ENCODE data around the gene DBF4. TPM values are rescaled to one million over a fixed set of nuclear protein-coding genes. Genes with fewer than 3 reads are reported as not detected.
"Not testable (repeated sequence)": the region's sequence is repeated elsewhere in the genome, so short reads cannot be mapped to it uniquely, and the experiment has no call there.

Gene DBF4
- 61.3 and 70.7 TPM in 2 replicates for total RNA-seq (2014; rRNA removed; shearing (Covaris generic); ENCODE audit: low replicate concordance)

DNA sequence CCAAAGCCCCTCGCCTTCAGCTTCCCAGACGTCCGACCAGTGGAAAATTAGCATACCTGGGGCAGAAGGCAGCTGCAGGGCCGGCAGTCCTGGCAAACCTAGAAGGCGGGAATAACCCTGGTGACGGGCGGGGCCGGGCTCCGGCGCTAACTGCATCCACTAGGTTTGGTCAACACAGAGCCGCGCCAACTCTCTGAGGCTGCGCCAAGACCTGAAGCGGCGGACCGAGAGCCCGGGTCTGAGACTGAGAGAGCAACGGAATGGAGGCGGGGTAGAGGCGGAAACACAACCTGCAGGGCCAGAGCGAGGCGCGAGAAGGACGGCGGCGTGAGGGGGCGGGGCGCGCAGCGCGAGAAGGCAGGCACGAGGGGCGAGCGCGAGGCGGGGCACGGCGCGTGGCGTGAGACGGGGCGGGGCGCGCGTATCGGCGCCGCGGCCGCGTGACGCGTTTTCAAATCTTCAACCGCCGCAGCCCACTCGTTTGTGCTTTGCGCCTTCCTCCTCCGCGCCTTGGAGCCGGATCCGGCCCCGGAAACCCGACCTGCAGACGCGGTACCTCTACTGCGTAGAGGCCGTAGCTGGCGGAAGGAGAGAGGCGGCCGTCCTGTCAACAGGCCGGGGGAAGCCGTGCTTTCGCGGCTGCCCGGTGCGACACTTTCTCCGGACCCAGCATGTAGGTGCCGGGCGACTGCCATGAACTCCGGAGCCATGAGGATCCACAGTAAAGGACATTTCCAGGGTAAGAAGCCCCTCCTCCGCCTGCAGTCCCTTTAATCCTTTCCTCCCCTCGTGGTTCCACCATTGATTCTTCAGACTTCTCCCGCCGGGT lies at the start of gene DBF4, which contains the start of gene SLC25A40:
DBF4 (plus strand) TSS at position 454 of the 829 bp plus-strand sequence; CDS start at position 694, 240 bp downstream.
SLC25A40 (minus strand) TSS at position 321 of the 829 bp plus-strand sequence. CDS start 17,633 bp downstream, outside the sequence.
- Histone ChIP-seq H3K36me3 (ENCODE audit: insufficient read depth, low read length) (peaks cover 49% of the 10 kb centered on the region), H2AFZ (ENCODE audit: low read length) (peak within 1 kb of the TSS; percentile 30), H3K4me1 (ENCODE audit: low read length) (peaks cover 45% of the 10 kb centered on the region), H3K4me2 (ENCODE audit: low read depth, low read length, poor library complexity, severe bottlenecking) (peak within 1 kb of the TSS; percentile 85), H3K27me3 (ENCODE audit: low read length) (no peaks in the 10 kb centered on the region), H3K9me2 (replicated peaks; ENCODE audit: insufficient read depth, low read length) (no peaks in the 10 kb centered on the region), H3K4me3 (ENCODE audit: low read length) (peak within 1 kb of the TSS; percentile 88), H3K9ac (ENCODE audit: low read length) (peak within 1 kb of the TSS; percentile 96), H4K20me1 (ENCODE audit: insufficient read depth, low read depth, low read length) (no peaks in the 10 kb centered on the region; the same call in 1 of the 2 replicates), H3K9me3 (ENCODE audit: low read length) (no peaks in the 10 kb centered on the region), H3K27ac (ENCODE audit: low read length) (peak within 1 kb of the TSS; percentile 92), H3K79me2 (ENCODE audit: low read length) (peaks cover 96% of the 10 kb centered on the region)
- peak; percentile 99 for DNase-seq

DNA sequence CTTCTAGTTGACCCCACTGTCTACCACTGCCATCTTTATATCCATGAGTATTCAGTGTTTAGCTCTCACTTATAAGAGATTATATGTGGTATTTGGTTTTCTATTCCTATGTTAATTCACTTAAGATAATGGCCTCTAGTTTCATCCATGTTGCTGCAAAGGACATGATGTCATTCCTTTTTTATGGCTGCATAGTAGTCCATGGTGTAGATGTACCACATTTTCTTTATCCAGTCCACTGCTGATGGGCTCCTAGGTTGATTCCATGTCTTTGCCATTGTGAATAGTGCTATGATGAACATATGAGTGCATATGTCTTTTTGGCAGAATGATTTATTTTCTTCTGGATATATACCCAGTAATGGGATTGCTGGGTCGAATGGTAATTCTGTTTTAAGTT lies 47.9 kb upstream of the DBF4 start:
- not testable (repeated sequence) for H3K9ac ChIP-seq (ENCODE audit: low read length); H3K9me2 ChIP-seq (replicated peaks; ENCODE audit: insufficient read depth, low read length); H2AFZ ChIP-seq (ENCODE audit: low read length); H3K4me1 ChIP-seq (ENCODE audit: low read length); H3K79me2 ChIP-seq (ENCODE audit: low read length); H3K4me2 ChIP-seq (ENCODE audit: low read depth, low read length, poor library complexity, severe bottlenecking); H3K27ac ChIP-seq (ENCODE audit: low read length); H3K9me3 ChIP-seq (ENCODE audit: low read length); H3K4me3 ChIP-seq (ENCODE audit: low read length); H3K27me3 ChIP-seq (ENCODE audit: low read length); DNase-seq; H4K20me1 ChIP-seq (ENCODE audit: insufficient read depth, low read depth, low read length)
- H3K36me3 ChIP-seq (ENCODE audit: insufficient read depth, low read length): peaks cover 16% of the 10 kb centered on the region

- Histone ChIP-seq H3K27me3 (ENCODE audit: low read length) (no peaks in the 10 kb centered on the region), H3K9me2 (replicated peaks; ENCODE audit: insufficient read depth, low read length) (no peaks in the 10 kb centered on the region), H3K9me3 (ENCODE audit: low read length) (peaks cover 2% of the 10 kb centered on the region; the same call in 1 of the 2 replicates), H3K4me2 (ENCODE audit: low read depth, low read length, poor library complexity, severe bottlenecking) (no peak overlapping the region), H4K20me1 (ENCODE audit: insufficient read depth, low read depth, low read length) (no peaks in the 10 kb centered on the region), H3K36me3 (ENCODE audit: insufficient read depth, low read length) (peaks cover 24% of the 10 kb centered on the region), H3K4me1 (ENCODE audit: low read length) (no peaks in the 10 kb centered on the region), H3K79me2 (ENCODE audit: low read length) (no peaks in the 10 kb centered on the region), H2AFZ (ENCODE audit: low read length) (no peak overlapping the region), H3K27ac (ENCODE audit: low read length) (no peak overlapping the region), H3K9ac (ENCODE audit: low read length) (no peak overlapping the region), H3K4me3 (ENCODE audit: low read length) (no peak overlapping the region)
- no peak for DNase-seq
Observed at GRCh38 chr7:87831097-87831496, 45.2 kb upstream of the DBF4 start.

- Histone ChIP-seq H3K79me2 (ENCODE audit: low read length) (0 out of 2 replicates have a peak, but pooled peaks cover 4% of the 10 kb centered on the region), H3K4me3 (ENCODE audit: low read length) (no peak overlapping the region), H3K27ac (ENCODE audit: low read length) (no peak overlapping the region), H3K9me2 (replicated peaks; ENCODE audit: insufficient read depth, low read length) (no peaks in the 10 kb centered on the region), H2AFZ (ENCODE audit: low read length) (no peak overlapping the region), H3K27me3 (ENCODE audit: low read length) (no peaks in the 10 kb centered on the region), H3K9ac (ENCODE audit: low read length) (no peak overlapping the region), H4K20me1 (ENCODE audit: insufficient read depth, low read depth, low read length) (no peaks in the 10 kb centered on the region), H3K4me1 (ENCODE audit: low read length) (no peaks in the 10 kb centered on the region), H3K36me3 (ENCODE audit: insufficient read depth, low read length) (peaks cover 30% of the 10 kb centered on the region), H3K9me3 (ENCODE audit: low read length) (no peaks in the 10 kb centered on the region), H3K4me2 (ENCODE audit: low read depth, low read length, poor library complexity, severe bottlenecking) (no peak overlapping the region)
- DNase-seq: no peak
Observed at GRCh38 chr7:87833130-87833529, 43.2 kb upstream of the DBF4 start.

DNA sequence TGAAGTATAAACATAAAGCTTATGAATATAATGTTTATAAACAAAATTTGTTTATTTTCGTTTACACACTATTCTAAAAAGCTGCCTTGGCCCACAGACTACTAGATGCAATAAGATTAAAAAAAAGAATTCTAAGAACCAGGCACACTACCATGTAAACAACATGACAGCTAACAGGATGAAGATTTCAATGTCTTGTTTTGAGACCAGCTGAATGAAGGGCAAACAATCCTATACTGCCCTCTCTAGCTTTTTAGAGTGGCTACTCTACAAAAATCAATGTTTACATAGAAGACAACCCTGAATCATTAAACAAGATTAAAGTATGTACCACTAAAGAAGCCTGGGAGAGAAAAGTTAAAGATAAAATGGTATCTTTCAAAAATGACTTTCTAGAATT lies 38.7 kb upstream of the DBF4 start:
- Histone ChIP-seq H4K20me1 (ENCODE audit: insufficient read depth, low read depth, low read length) (no peaks in the 10 kb centered on the region), H3K9me3 (ENCODE audit: low read length) (no peaks in the 10 kb centered on the region), H3K36me3 (ENCODE audit: insufficient read depth, low read length) (peaks cover 29% of the 10 kb centered on the region), H3K27me3 (ENCODE audit: low read length) (no peaks in the 10 kb centered on the region), H2AFZ (ENCODE audit: low read length) (no peak overlapping the region), H3K27ac (ENCODE audit: low read length) (no peak overlapping the region), H3K4me3 (ENCODE audit: low read length) (no peak overlapping the region), H3K79me2 (ENCODE audit: low read length) (0 out of 2 replicates have a peak, but pooled peaks cover 4% of the 10 kb centered on the region), H3K9me2 (replicated peaks; ENCODE audit: insufficient read depth, low read length) (no peaks in the 10 kb centered on the region), H3K9ac (ENCODE audit: low read length) (no peak overlapping the region), H3K4me2 (ENCODE audit: low read depth, low read length, poor library complexity, severe bottlenecking) (no peak overlapping the region), H3K4me1 (ENCODE audit: low read length) (no peaks in the 10 kb centered on the region)
- no peak for DNase-seq

GRCh38 chr7:87850836-87851593 lies 25.3 kb upstream of the DBF4 start:
- Histone ChIP-seq H3K27ac (ENCODE audit: low read length) (no peak overlapping the region), H3K4me3 (ENCODE audit: low read length) (no peak overlapping the region), H3K4me1 (ENCODE audit: low read length) (peaks cover 27% of the 10 kb centered on the region), H3K27me3 (ENCODE audit: low read length) (no peaks in the 10 kb centered on the region), H2AFZ (ENCODE audit: low read length) (no peak overlapping the region), H3K9me2 (replicated peaks; ENCODE audit: insufficient read depth, low read length) (no peaks in the 10 kb centered on the region), H4K20me1 (ENCODE audit: insufficient read depth, low read depth, low read length) (no peaks in the 10 kb centered on the region), H3K79me2 (ENCODE audit: low read length) (peaks cover 59% of the 10 kb centered on the region), H3K9me3 (ENCODE audit: low read length) (no peaks in the 10 kb centered on the region), H3K4me2 (ENCODE audit: low read depth, low read length, poor library complexity, severe bottlenecking) (no peak overlapping the region), H3K9ac (ENCODE audit: low read length) (no peak overlapping the region), H3K36me3 (ENCODE audit: insufficient read depth, low read length) (peaks cover 45% of the 10 kb centered on the region)
- DNase-seq: no peak

GRCh38 chr7:87852306-87852705 lies 24.0 kb upstream of the DBF4 start:
- Histone ChIP-seq H3K9me2 (replicated peaks; ENCODE audit: insufficient read depth, low read length) (no peaks in the 10 kb centered on the region), H3K36me3 (ENCODE audit: insufficient read depth, low read length) (peaks cover 48% of the 10 kb centered on the region), H3K79me2 (ENCODE audit: low read length) (peaks cover 60% of the 10 kb centered on the region), H3K4me3 (ENCODE audit: low read length) (no peak overlapping the region), H3K4me1 (ENCODE audit: low read length) (peaks cover 27% of the 10 kb centered on the region), H3K9me3 (ENCODE audit: low read length) (no peaks in the 10 kb centered on the region), H3K27ac (ENCODE audit: low read length) (peak overlapping the region; percentile 64), H3K9ac (ENCODE audit: low read length) (no peak overlapping the region), H4K20me1 (ENCODE audit: insufficient read depth, low read depth, low read length) (no peaks in the 10 kb centered on the region), H2AFZ (ENCODE audit: low read length) (no peak overlapping the region), H3K27me3 (ENCODE audit: low read length) (no peaks in the 10 kb centered on the region), H3K4me2 (ENCODE audit: low read depth, low read length, poor library complexity, severe bottlenecking) (peak overlapping the region; percentile 46)
- peak; percentile 55 for DNase-seq
